IMR-90 (cell line): ENCODE data around the gene DEF6. TPM values are rescaled to one million over a fixed set of nuclear protein-coding genes. Genes with fewer than 3 reads are reported as not detected.
A peak's percentile ranks its signal among the peaks of the same experiment; 100 is the strongest.

Experiments
- ATAC-seq: fragments of 200-7000 bp; cut with Tn5 transposase; 2 replicates; pipeline ENCODE4 v1.9.1; 2020; ENCODE audit warnings: low read depth, mild to moderate bottlenecking, moderate library complexity
- BruUV-seq: library from RNA; stranded (reverse); fragments of 400-500 nt; replicated peaks from 2 replicates; lab custom pipeline; 2021; lab: Mats Ljungman, UMichigan
- CTCF ChIA-PET: fragments of 300-600 bp; formaldehyde crosslinking; extraction: SDS; loops from one replicate; lab custom pipeline; 2021; ENCODE audit warnings: antibody characterized with exemption; lab: Yijun Ruan, JAX
- POLR2A ChIA-PET: fragments of 300-600 bp; sonication (Branson Sonifier 250); formaldehyde crosslinking; loops from one replicate; lab custom pipeline; 2022; ENCODE audit warnings: antibody characterized with exemption; ENCODE audit not compliant: unreplicated experiment; lab: Charles Lee
- DNase-seq: peaks from one replicate; pipeline ENCODE4 v3.0.0; 2013
- H2AFZ ChIP-seq: replicated peaks from 2 replicates; pipeline ENCODE3; 2013; ENCODE audit warnings: low read length, mild to moderate bottlenecking; ENCODE audit not compliant: poor library complexity
- H2AK5ac ChIP-seq: 2 replicates; pipeline ENCODE4 v1.6.1; 2013; ENCODE audit warnings: low read depth, low read length, inconsistent platforms
- H2AK9ac ChIP-seq: replicated peaks from 2 replicates; pipeline ENCODE3; 2013; ENCODE audit warnings: mild to moderate bottlenecking, low read depth, low read length, moderate library complexity; ENCODE audit not compliant: poor library complexity
- H2BK120ac ChIP-seq: 2 replicates; pipeline ENCODE4 v1.6.1; 2013; ENCODE audit warnings: low read depth, low read length, inconsistent platforms
- H2BK15ac ChIP-seq: 3 replicates; pipeline ENCODE4 v1.6.1; 2013; ENCODE audit warnings: low read depth, low read length, inconsistent platforms
- H2BK20ac ChIP-seq: 2 replicates; pipeline ENCODE4 v1.6.1; 2013; ENCODE audit warnings: low read depth, mild to moderate bottlenecking, inconsistent platforms, low read length, moderate library complexity
- H2BK5ac ChIP-seq: 2 replicates; pipeline ENCODE4 v1.6.1; 2013; ENCODE audit warnings: mild to moderate bottlenecking, low read depth, low read length, inconsistent platforms; ENCODE audit not compliant: poor library complexity, severe bottlenecking
- H3K14ac ChIP-seq: replicated peaks from 2 replicates; pipeline ENCODE4 v1.6.1; 2013; ENCODE audit warnings: low read depth, low read length, inconsistent platforms
- H3K18ac ChIP-seq: 2 replicates; pipeline ENCODE4 v1.6.1; 2013; ENCODE audit warnings: low read depth, low read length, control low read depth
- H3K23ac ChIP-seq: 2 replicates; pipeline ENCODE4 v1.6.1; 2013; ENCODE audit warnings: low read depth, low read length, inconsistent platforms
- H3K27ac ChIP-seq: 2 replicates; pipeline ENCODE4 v1.5.1; 2013; ENCODE audit warnings: mild to moderate bottlenecking, control low read depth, low read length; ENCODE audit not compliant: insufficient read depth
- H3K27me3 ChIP-seq: 2 replicates; pipeline ENCODE4 v1.6.1; 2013; ENCODE audit warnings: low read length; ENCODE audit not compliant: control insufficient read depth, insufficient read depth
- H3K36me3 ChIP-seq: 2 replicates; pipeline ENCODE4 v1.6.1; 2013; ENCODE audit warnings: low read length, mixed read lengths; ENCODE audit not compliant: control insufficient read depth, insufficient read depth
- H3K4ac ChIP-seq: 2 replicates; pipeline ENCODE4 v1.6.1; 2013; ENCODE audit warnings: low read depth, low read length, inconsistent platforms
- H3K4me1 ChIP-seq: 2 replicates; pipeline ENCODE4 v1.6.1; 2013; ENCODE audit warnings: low read length, mixed read lengths; ENCODE audit not compliant: control insufficient read depth, insufficient read depth
- H3K4me2 ChIP-seq: 2 replicates; pipeline ENCODE4 v1.6.1; 2013; ENCODE audit warnings: low read depth, mild to moderate bottlenecking, control low read depth, low read length, moderate library complexity
- H3K4me3 ChIP-seq: 2 replicates; pipeline ENCODE4 v1.5.1; 2013; ENCODE audit warnings: low read depth, mild to moderate bottlenecking, control low read depth, low read length, moderate library complexity; ENCODE audit not compliant: insufficient read depth
- H3K56ac ChIP-seq: 2 replicates; pipeline ENCODE4 v1.6.1; 2013; ENCODE audit warnings: low read length, inconsistent platforms; ENCODE audit not compliant: insufficient read depth; ENCODE audit errors: extremely low read depth
- H3K79me1 ChIP-seq, 2 experiments: 2 replicates each; pipeline ENCODE4 v1.6.1; 2013; ENCODE audit warnings: low read length in 2 of 2, inconsistent platforms in 1 of 2, low read depth in 1 of 2
- H3K9ac ChIP-seq: 2 replicates; pipeline ENCODE4 v1.6.1; 2013; ENCODE audit warnings: low read depth, low read length, control low read depth
- H3K9me1 ChIP-seq: 2 replicates; pipeline ENCODE4 v1.6.1; 2013; ENCODE audit warnings: low read length, inconsistent platforms; ENCODE audit not compliant: insufficient read depth
- H3K9me3 ChIP-seq: 2 replicates; pipeline ENCODE4 v1.6.1; 2013; ENCODE audit warnings: low read length; ENCODE audit not compliant: control insufficient read depth, insufficient read depth
- H4K20me1 ChIP-seq: 2 replicates; pipeline ENCODE4 v1.6.1; 2013; ENCODE audit warnings: low read length, inconsistent platforms; ENCODE audit not compliant: insufficient read depth
- H4K5ac ChIP-seq: 2 replicates; pipeline ENCODE4 v1.6.1; 2013; ENCODE audit warnings: mild to moderate bottlenecking, low read depth, low read length, control low read depth
- H4K8ac ChIP-seq, 2 experiments: 2 replicates each; pipeline ENCODE4 v1.6.1; 2013; ENCODE audit warnings: low read depth in 2 of 2, low read length in 2 of 2, control low read depth in 1 of 2, inconsistent platforms in 1 of 2
- H4K91ac ChIP-seq: 2 replicates; pipeline ENCODE4 v1.6.1; 2013; ENCODE audit warnings: low read depth, low read length, inconsistent platforms; ENCODE audit not compliant: insufficient read depth
- CEBPB ChIP-seq: IDR thresholded peaks from 2 replicates; pipeline ENCODE4 v1.6.1; 2012; ENCODE audit warnings: low read depth, low read length, improper control_type of control experiment
- RAD21 ChIP-seq: IDR thresholded peaks from 2 replicates; pipeline ENCODE4 v1.6.1; 2012; ENCODE audit warnings: low read length, improper control_type of control experiment
- WGBS, 2 experiments: methylation state at CpG; one replicate each; pipeline versions ENCODE4 v1.1.5 to v1.1.7; 2013; ENCODE audit warnings: missing lambda C conversion rate in 2 of 2; ENCODE audit not compliant: insufficient read length in 1 of 2; ENCODE audit errors: extremely low coverage in 2 of 2; 5-methylcytosine and 5-hydroxymethylcytosine counted together
- dilution Hi-C: fragments of 300-500 bp; cut with HindIII; formaldehyde crosslinking; loops from one replicate; pipeline ENCODE4 v1.14.3; 2018; ENCODE audit warnings: low sequenced_read_pairs; ENCODE audit not compliant: unreplicated experiment
- in situ Hi-C: fragments of 300-500 bp; cut with MboI; formaldehyde crosslinking; loops from 3 replicates; pipeline ENCODE4 v1.14.3; 2019; ENCODE audit warnings: low sequenced_read_pairs, inconsistent platforms, mixed read lengths
- intact Hi-C: fragments of 100-400 bp; cut with micrococcal nuclease; formaldehyde crosslinking; loops from 2 replicates; pipeline ENCODE4 v1.10.0; 2022
- polyA plus RNA-seq, 3 experiments: library from polyadenylated mRNA; depleted of rRNA; stranded (reverse); fragments of >200 nt; gene quantifications; 2 replicates each; pipeline ENCODE4 v1.2.3, GENCODE V29; 2012; ENCODE audit warnings: low replicate concordance in 1 of 3
- total RNA-seq: library from RNA; depleted of rRNA; stranded (reverse); fragments of >200 nt; gene quantifications from 2 replicates; pipeline ENCODE4 v1.2.3, GENCODE V29; 2012

DEF6 gene
- total and polyA plus RNA-seq, 2 of the 4 experiments (the other 2 are of a cell fraction), result 2.5 to 4.2 TPM

- no peak overlapping the region for H3K4ac ChIP-seq
- peaks cover 20% of the 10 kb centered on the region for H3K36me3 ChIP-seq
- ATAC-seq (no peak), DNase-seq (no peak)
- no peaks in the 10 kb centered on the region for H3K9me3 ChIP-seq
- H2BK15ac ChIP-seq, result no peak overlapping the region
- H4K5ac ChIP-seq, result no peak overlapping the region
- H2AK9ac ChIP-seq, result no peak overlapping the region
- H3K4me3 ChIP-seq, result no peak overlapping the region
- no peak overlapping the region for H3K14ac ChIP-seq
- no peak overlapping the region for H2BK5ac ChIP-seq
- peaks cover 20% of the 10 kb centered on the region for H3K4me1 ChIP-seq
- no peak overlapping the region for H3K18ac ChIP-seq
- H3K79me1 ChIP-seq, result peaks cover 5 to 6% of the 10 kb centered on the region in 2 experiments; a peak in 1 of 4 replicates
- intact Hi-C loops, result no loop called here
- peaks cover 17% of the 10 kb centered on the region for H3K9me1 ChIP-seq
- no peak overlapping the region for H2AK5ac ChIP-seq
- WGBS, 2 experiments, result 73% methylated on average over 2 of the region's 2 CpGs; no CpG with 5 or more reads in 1 of the 2 experiments
- no peak overlapping the region for H2AFZ ChIP-seq
- dilution Hi-C loops, result no loop called here
- BruUV-seq, result no TSS peak
- H4K8ac ChIP-seq, result no peak overlapping the region
- H3K56ac ChIP-seq, result no peak overlapping the region
- no peak overlapping the region for H4K91ac ChIP-seq
- ChIA-PET CTCF (no interaction called here), POLR2A (no interaction called here)
- H3K27me3 ChIP-seq, result no peaks in the 10 kb centered on the region
- no peak overlapping the region for H2BK20ac ChIP-seq
- peaks cover 7% of the 10 kb centered on the region for H4K20me1 ChIP-seq
- H3K4me2 ChIP-seq, result no peak overlapping the region
- H2BK120ac ChIP-seq, result no peak overlapping the region
- no peak overlapping the region for H3K27ac ChIP-seq
- no peak overlapping the region for H3K23ac ChIP-seq
- in situ Hi-C loops, result no loop called here
- peak; percentile 37 for TF ChIP-seq CEBPB
- no peak for TF ChIP-seq RAD21
- H3K9ac ChIP-seq, result no peak overlapping the region
Measured at GRCh38 chr6:35282472-35282871, 15.1 kb upstream of the DEF6 start.
